ENCODE data around the gene KRT3.

The KRT3 gene

GRCh38 chr12:52815161-52815560 is 19.2 kb upstream of the KRT3 start:
- DNase-seq (ENCODE audit: extremely low read depth in 1 of 2, low read depth in 1 of 2), result no peak

GRCh38 chr12:52814710-52815155 is 18.8 kb upstream of the KRT3 start:
- no peak for DNase-seq (ENCODE audit: extremely low read depth in 1 of 2, low read depth in 1 of 2)

GRCh38 chr12:52813885-52814709 is 18.2 kb upstream of the KRT3 start, which contains the start of gene KRT4:
TSS of gene KRT4 (minus strand) at chr12:52814116. CDS start at chr12:52814058, 58 bp downstream.
- no peak for DNase-seq (ENCODE audit: extremely low read depth in 1 of 2, low read depth in 1 of 2)

- DNase-seq (ENCODE audit: extremely low read depth in 1 of 2, low read depth in 1 of 2), result no peak
These were observed 17.4 kb upstream of the KRT3 start for GRCh38 chr12:52813203-52813819.

GRCh38 chr12:52812749-52813148 is 16.8 kb upstream of the KRT3 start:
- no peak for DNase-seq (ENCODE audit: extremely low read depth in 1 of 2, low read depth in 1 of 2)

- DNase-seq (ENCODE audit: extremely low read depth in 1 of 2, low read depth in 1 of 2), result no peak
These were observed 16.1 kb upstream of the KRT3 start for GRCh38 chr12:52812073-52812400.

GRCh38 chr12:52811191-52812072 is 15.5 kb upstream of the KRT3 start:
- DNase-seq (ENCODE audit: extremely low read depth in 1 of 2, low read depth in 1 of 2), result no peak

GRCh38 chr12:52810554-52810953 is 14.6 kb upstream of the KRT3 start:
- no peak for DNase-seq (ENCODE audit: extremely low read depth in 1 of 2, low read depth in 1 of 2)

- no peak for DNase-seq (ENCODE audit: extremely low read depth in 1 of 2, low read depth in 1 of 2)
These were observed 13.2 kb upstream of the KRT3 start for GRCh38 chr12:52809166-52809565.

- no peak for DNase-seq (ENCODE audit: extremely low read depth in 1 of 2, low read depth in 1 of 2)
These were observed 12.8 kb upstream of the KRT3 start for GRCh38 chr12:52808573-52809160.

GRCh38 chr12:52807544-52808470 is 11.9 kb upstream of the KRT3 start:
- no peak for DNase-seq (ENCODE audit: extremely low read depth in 1 of 2, low read depth in 1 of 2)

- no peak for DNase-seq (ENCODE audit: extremely low read depth in 1 of 2, low read depth in 1 of 2)
These were observed 11.1 kb upstream of the KRT3 start for GRCh38 chr12:52806821-52807543.

- DNase-seq (ENCODE audit: extremely low read depth in 1 of 2, low read depth in 1 of 2), result no peak
These were observed 10.4 kb upstream of the KRT3 start for GRCh38 chr12:52806169-52806811.

- DNase-seq (ENCODE audit: extremely low read depth in 1 of 2, low read depth in 1 of 2), result no peak
These were observed 9.8 kb upstream of the KRT3 start for GRCh38 chr12:52805739-52806138.

- DNase-seq (ENCODE audit: extremely low read depth in 1 of 2, low read depth in 1 of 2), result no peak
These were observed 9.1 kb upstream of the KRT3 start for GRCh38 chr12:52805000-52805399.

- no peak for DNase-seq (ENCODE audit: extremely low read depth in 1 of 2, low read depth in 1 of 2)
These were observed 6.5 kb upstream of the KRT3 start for GRCh38 chr12:52802442-52802841.

GRCh38 chr12:52801773-52802172 is 5.9 kb upstream of the KRT3 start:
- DNase-seq (ENCODE audit: extremely low read depth in 1 of 2, low read depth in 1 of 2), result no peak

- no peak for DNase-seq (ENCODE audit: extremely low read depth in 1 of 2, low read depth in 1 of 2)
These were observed 4.5 kb upstream of the KRT3 start for GRCh38 chr12:52800259-52800917.

Data from activated CD8-positive, alpha-beta memory T cell treated with anti-CD3 and anti-CD28 coated beads for 1 hour (primary cell).